ENCODE measurements around the gene SULT1C3.

DNA sequence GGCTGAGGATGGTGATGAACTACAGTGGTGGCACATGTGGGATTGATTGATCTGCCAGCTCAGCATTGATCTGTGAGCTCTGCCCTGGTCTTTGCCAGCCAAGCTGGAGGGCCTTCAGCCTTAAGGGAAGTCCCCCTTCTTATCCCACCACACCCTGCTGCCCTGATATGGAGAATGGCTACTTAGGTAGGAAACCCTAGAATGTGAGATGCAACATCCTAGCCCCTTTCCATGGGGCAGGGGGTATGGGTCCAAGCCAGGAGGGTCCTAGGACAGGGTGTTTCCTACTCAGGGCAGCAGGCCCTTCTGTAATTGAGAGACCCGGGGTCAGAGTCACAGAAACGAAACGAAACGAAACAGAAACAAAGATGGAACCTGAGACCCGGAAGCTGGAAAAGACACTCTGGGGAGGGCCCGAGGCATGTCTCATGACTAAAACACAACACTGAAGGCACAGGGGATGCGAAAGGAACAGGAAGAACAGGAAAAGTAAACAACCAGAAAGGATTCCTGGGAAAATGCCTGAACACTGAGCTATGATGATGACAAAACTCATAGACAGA lies 32.0 kb downstream of the SULT1C3 start:
- TF ChIP-seq, protein P1, sequence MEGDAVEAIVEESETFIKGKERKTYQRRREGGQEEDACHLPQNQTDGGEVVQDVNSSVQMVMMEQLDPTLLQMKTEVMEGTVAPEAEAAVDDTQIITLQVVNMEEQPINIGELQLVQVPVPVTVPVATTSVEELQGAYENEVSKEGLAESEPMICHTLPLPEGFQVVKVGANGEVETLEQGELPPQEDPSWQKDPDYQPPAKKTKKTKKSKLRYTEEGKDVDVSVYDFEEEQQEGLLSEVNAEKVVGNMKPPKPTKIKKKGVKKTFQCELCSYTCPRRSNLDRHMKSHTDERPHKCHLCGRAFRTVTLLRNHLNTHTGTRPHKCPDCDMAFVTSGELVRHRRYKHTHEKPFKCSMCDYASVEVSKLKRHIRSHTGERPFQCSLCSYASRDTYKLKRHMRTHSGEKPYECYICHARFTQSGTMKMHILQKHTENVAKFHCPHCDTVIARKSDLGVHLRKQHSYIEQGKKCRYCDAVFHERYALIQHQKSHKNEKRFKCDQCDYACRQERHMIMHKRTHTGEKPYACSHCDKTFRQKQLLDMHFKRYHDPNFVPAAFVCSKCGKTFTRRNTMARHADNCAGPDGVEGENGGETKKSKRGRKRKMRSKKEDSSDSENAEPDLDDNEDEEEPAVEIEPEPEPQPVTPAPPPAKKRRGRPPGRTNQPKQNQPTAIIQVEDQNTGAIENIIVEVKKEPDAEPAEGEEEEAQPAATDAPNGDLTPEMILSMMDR (optimal IDR thresholded peaks at IDR 0.05 in 1 of 3, IDR thresholded peaks at IDR 0.05 in 1 of 3, conservative IDR thresholded peaks at IDR 0.05 in 1 of 3; ENCODE audit: extremely low read depth in 1 of 3, insufficient read depth in 2 of 3, low read length in 3 of 3) = no peak
- TF ChIP-seq EZH2 (IDR thresholded peaks at IDR 0.05; ENCODE audit: low read length) = no peak

All from keratinocyte (primary cell).